ENCODE data around the gene CHCHD5.

Gene CHCHD5

DNA sequence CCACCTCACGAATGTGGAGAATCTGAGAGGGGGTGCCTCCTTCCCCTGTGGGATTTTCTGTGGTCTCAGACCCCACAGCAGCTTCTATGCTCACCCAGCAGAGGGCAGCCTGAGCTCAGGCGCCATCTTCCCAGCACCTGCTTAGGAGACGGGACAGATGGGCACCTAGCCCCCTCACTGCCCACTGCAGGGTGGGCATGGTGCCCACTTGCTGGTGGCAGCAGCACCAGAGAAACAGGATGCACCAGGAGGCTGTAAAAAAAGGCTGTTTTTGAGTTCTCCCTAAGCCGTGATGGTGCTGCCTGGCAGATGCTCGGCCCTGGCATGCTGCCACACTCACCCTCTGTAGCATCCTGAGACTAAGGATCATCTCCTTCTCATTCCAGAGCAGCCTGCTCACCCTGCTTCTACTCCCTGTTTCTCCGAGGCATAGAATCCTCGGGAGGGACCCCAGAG is 42.2 kb downstream of the CHCHD5 start:
- DNase-seq = no peak

DNA sequence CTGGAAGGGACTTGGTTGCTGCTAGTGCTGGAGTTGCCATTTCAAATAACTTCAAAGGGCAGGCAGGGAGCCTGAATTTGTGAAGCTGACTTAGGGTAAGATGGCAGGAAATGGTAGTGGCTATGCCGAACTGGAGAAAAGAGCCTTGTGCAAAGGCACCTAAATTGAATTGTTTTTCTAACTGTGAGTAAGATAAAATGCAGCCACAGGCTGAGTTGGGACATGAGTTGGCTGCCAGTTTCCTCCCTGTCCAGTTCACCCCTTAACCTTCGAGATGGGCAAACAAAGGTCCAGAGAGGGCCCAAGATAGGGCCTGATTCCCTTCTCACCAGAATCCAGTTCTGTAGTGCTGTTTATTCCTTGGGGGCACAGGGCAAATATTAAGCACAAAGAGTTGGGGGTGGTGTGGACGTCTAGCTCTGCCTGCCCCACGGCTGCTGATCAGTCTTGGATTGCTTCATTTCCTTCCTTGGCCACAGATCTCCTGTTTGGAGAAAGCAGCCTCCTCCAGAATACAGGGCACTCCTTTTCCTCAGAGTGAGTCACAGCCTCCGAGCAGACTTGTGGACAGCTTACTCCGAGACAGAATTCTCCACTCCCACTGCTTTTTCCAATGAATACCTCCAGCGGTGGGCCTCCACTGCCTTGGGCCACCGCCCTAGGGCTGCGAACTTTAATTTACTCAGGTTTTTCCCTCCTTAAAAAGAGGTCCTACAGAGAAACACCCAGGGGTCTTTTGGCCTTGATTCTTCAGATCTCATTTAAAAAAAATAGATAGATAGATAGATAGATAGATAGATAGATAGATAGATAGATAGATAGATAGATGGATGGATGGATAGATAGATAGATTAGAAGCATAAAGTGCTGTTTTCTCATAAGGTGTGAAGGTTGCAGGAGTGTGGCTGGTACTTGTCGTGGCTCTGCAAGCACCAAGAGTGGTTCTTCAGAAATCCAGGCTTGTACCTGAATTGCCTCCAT is 42.9 kb downstream of the CHCHD5 start:
- DNase-seq = no peak

DNA sequence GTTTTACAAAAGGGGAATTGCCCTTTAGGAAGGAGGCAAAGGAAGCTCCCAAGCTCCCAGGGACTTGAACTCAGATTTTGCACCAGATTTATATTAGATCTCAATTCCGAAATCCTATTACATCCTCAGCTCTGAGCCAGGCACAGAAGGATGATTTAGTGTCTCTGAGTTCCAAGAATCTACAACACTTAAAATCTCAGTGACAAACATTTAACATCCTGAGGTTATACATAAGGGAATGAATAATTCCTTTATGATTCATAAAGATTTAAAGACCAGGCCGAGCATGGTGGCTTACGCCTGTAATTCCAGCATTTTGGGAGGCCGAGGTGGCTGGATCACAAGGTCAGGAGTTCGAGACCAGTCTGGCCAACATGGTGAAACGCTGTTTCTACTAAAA is 44.8 kb downstream of the CHCHD5 start:
- no peak for DNase-seq

DNA sequence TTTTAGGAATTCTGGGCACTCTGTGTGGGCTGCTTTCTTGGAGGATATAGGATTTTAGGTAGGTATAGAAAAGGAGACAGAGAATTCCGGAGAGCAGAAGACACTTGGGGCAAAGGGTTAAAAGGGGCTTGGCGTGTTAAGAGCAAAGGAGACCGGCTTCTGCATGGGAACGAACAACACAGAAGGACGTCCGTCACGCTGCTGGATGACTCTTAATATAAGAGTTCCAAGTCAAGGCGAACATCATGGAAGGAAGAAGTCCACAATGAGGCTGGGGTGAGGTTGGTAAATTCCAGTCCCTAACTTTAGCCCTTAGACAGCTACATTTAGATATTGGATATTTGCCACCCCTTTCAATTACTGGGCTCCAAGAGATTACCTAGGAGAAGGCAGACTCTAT is 45.4 kb downstream of the CHCHD5 start:
- no peak for DNase-seq

DNA sequence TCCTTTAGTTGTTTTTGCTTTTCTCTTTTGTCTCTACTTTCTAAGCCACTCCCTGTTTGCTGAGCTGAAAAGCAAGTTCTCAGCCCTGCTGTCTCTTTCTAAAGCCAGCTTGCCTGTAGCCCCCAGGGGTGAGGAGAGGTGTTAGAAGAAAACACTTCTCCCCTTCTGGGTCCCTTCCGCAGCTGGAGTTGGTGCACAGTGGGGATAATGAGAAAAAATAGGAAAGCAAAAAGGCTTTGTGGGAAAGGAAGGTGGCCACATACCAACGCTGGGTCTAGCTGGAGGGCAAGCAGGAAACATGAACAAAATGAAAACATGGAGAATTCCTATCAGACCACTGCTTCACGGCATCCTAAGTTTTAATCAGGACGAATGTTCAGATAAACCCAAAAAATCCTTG is 45.9 kb downstream of the CHCHD5 start:
- no peak for DNase-seq

DNA sequence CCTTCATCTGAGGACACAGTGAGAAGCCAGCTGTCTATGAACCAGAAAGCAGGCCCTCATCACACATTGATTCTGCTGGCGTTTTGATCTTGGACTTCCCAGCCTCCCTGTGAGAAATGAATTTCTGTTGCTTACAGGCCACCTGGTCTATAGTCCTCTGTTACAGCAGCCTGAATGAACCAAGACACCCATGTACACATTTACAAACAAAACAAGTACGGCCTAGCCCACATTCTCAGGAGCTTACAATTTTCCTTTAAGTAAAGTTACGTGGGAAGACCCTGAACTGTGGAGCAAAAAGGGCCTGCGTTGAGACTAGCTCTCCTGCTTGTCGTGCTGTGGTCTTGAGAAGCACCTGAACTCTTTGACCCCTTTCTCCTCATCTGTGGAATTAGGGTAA is 49.3 kb downstream of the CHCHD5 start:
- no peak for DNase-seq

DNA sequence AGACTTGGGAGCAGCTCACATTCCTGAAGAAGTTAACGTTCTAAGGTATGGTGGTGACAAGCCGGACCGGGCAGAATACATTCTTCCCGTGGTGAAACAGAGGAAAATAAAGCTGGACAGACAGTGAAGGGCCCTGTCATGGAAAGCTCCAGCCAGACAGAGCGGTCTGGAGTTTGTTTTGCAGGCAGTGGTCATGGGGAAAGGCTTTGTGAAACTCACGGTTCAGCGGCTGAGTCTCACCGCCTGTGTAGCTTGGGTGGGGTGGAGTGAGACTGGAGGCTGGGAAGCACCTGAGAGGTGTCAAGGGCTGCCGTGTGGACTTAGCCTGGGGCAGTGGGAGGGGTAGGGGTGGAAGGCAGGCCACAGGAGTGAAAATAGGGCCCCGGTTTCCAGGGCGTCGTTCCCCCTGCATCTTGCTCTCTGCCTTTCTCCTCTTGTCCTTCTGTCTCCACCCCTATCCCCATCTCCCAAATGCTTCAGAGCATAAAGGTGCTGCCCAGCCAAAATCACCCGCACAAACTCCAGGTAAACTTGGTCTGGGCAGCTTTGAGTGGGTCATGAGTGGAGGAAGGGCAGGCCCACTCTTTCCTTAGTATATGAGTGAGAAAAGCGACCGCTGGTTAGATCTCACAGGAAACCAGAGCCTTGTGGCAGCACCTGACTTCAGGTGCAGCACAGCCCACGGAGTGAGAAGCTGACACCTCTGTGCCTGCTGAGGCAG is 49.9 kb downstream of the CHCHD5 start:
- DNase-seq = no peak

DNA sequence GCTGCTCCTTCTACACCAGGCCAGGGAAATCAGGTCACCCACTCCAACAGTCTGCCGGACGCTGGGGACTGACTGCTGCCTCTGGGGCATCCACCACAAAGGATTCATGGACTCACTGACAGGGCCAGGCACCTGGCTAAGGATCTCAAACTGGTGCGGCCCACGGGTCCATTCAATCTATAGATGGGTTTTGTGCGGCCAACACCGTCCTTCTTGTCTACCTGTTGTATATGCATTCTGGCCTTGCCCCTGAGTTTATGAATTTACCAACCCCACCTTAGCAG is 50.4 kb downstream of the CHCHD5 start:
- no peak for DNase-seq

DNA sequence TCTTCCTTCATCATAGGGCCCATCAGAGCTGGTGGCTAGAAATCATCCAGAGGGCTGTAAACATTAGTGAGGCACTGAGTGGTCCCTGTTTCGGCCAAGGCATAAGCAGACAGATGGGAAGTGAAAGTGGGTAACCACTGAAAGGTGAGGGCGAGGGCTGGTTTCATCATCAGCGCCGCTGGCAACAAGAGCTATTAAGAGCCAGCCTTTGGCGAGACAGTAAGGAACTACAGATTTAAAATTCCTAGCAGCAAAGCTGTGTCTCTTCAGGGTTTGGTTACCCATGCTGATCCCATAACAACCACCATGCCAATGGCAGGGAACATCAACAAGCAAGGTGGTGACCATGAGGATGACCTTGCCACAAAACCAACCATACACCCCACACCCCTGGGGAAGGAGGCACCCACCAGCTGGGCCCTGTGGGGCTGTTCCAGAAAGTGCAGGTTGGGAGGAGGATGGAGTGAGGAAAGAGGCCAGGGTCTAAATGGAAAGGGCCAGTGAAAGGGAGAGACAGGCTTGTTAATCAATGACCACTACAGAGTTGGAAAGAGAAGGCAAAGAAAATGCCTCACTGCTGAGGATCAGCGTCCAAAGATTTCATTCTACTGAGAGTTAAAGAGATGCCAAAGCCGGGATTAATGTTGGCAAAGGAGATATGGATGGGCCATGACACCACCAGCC is 52.3 kb downstream of the CHCHD5 start:
- DNase-seq = no peak

DNA sequence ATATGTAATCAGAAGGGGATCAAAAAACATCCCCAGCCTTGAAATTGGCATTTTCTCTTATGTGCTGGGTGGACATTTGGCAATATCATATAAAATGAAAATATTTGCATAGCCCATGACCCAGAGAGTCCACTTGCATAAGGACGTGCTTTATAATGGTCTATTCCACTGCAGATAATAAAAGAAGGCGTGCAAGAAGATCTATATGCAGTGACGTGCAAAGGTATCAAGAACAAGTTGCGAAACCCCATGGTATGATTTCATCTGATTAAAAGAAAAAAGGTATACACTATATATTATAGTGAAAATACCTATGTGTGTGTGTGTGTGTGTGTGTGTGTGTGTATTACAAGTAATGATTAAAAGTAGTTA is 52.9 kb downstream of the CHCHD5 start:
- DNase-seq = no peak
